Nephron progenitor cell (in vitro differentiated cells): ENCODE data around the gene NDUFB6.

ENCODE experiments used
- DNase-seq: peaks from one replicate; pipeline ENCODE4 v3.0.0; 2021
- H3K27ac Mint-ChIP-seq: 2 replicates; pipeline ENCODE4 v1.8.0; 2021; ENCODE audit warnings: mild to moderate bottlenecking, moderate library complexity, mixed read lengths
- H3K27me3 Mint-ChIP-seq: 2 replicates; pipeline ENCODE4 v1.8.0; 2021; ENCODE audit warnings: mild to moderate bottlenecking, low read depth, mixed read lengths; ENCODE audit not compliant: poor library complexity
- H3K36me3 Mint-ChIP-seq: 2 replicates; pipeline ENCODE4 v1.8.0; 2021; ENCODE audit warnings: low read depth, mixed read lengths
- H3K4me1 Mint-ChIP-seq: 2 replicates; pipeline ENCODE4 v1.8.0; 2021; ENCODE audit warnings: mixed read lengths
- H3K4me3 Mint-ChIP-seq: 2 replicates; pipeline ENCODE4 v1.8.0; 2021; ENCODE audit warnings: mild to moderate bottlenecking, moderate library complexity, mixed read lengths
- H3K9me3 Mint-ChIP-seq: 2 replicates; pipeline ENCODE4 v1.8.0; 2021; ENCODE audit warnings: mild to moderate bottlenecking, moderate library complexity, mixed read lengths
- TF ChIP-seq, protein P1 (sequence below): fragments of 200-600 bp; sonication (generic); IDR thresholded peaks from 2 replicates; pipeline ENCODE4 v1.5.0; 2021; ENCODE audit warnings: antibody characterized with exemption

NDUFB6 gene

GRCh38 chr9:32581512-32582143, 8.7 kb upstream of the NDUFB6 start:
- TF ChIP-seq, protein P1, sequence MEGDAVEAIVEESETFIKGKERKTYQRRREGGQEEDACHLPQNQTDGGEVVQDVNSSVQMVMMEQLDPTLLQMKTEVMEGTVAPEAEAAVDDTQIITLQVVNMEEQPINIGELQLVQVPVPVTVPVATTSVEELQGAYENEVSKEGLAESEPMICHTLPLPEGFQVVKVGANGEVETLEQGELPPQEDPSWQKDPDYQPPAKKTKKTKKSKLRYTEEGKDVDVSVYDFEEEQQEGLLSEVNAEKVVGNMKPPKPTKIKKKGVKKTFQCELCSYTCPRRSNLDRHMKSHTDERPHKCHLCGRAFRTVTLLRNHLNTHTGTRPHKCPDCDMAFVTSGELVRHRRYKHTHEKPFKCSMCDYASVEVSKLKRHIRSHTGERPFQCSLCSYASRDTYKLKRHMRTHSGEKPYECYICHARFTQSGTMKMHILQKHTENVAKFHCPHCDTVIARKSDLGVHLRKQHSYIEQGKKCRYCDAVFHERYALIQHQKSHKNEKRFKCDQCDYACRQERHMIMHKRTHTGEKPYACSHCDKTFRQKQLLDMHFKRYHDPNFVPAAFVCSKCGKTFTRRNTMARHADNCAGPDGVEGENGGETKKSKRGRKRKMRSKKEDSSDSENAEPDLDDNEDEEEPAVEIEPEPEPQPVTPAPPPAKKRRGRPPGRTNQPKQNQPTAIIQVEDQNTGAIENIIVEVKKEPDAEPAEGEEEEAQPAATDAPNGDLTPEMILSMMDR = peak; percentile 56
- no peak overlapping the region for H3K4me3 Mint-ChIP-seq
- no peaks in the 10 kb centered on the region for H3K36me3 Mint-ChIP-seq
- peaks cover 19% of the 10 kb centered on the region for H3K4me1 Mint-ChIP-seq
- DNase-seq = peak; percentile 29
- H3K27me3 Mint-ChIP-seq = peaks cover 33% of the 10 kb centered on the region
- H3K27ac Mint-ChIP-seq = no peak overlapping the region
- H3K9me3 Mint-ChIP-seq = peaks cover 10% of the 10 kb centered on the region

DNA sequence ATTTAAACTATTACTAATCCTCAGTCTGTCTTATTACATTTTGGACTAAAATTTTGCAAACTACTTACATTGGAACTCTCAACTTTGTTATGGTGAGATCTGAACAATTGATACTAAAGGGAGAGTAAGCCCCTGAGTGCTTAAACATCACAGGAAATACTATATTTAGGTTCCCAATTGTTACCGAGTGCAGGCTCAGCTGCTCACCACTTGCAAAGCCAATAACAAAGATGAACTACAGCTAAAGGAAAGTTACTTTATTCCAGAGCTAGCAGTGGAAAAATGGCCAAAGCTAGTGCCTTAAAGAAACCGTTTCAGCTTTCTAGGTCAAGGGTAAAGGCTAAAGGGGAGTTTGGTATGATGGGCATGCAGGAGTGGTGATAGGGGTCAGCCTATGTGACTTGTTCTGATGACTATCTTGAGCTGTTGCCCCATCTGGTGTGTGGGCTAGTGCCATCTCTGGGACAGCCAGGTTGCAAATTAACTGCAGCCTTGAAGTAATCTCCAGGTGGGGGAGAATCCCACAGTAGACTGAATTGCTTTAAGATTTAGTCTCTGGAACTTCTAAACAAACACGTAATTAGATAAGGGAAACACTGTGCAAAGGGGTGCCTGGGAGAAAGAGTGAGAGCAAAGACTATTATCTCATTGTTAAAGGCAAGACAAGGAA, 7.8 kb upstream of the NDUFB6 start:
- Mint-ChIP-seq H3K36me3 (no peaks in the 10 kb centered on the region), H3K4me1 (peaks cover 19% of the 10 kb centered on the region), H3K4me3 (peak overlapping the region; percentile 24), H3K27ac (no peak overlapping the region), H3K9me3 (peaks cover 5% of the 10 kb centered on the region), H3K27me3 (peaks cover 34% of the 10 kb centered on the region)
- DNase-seq = no peak
- TF ChIP-seq, protein P1 = no peak

GRCh38 chr9:32579706-32580331, 6.9 kb upstream of the NDUFB6 start:
- DNase-seq = peak; percentile 84
- H3K4me3 Mint-ChIP-seq = no peak overlapping the region
- H3K36me3 Mint-ChIP-seq = no peaks in the 10 kb centered on the region
- peaks cover 34% of the 10 kb centered on the region for H3K27me3 Mint-ChIP-seq
- TF ChIP-seq, protein P1 = peak; percentile 94
- no peaks in the 10 kb centered on the region for H3K9me3 Mint-ChIP-seq
- no peak overlapping the region for H3K27ac Mint-ChIP-seq
- peaks cover 19% of the 10 kb centered on the region for H3K4me1 Mint-ChIP-seq

DNA sequence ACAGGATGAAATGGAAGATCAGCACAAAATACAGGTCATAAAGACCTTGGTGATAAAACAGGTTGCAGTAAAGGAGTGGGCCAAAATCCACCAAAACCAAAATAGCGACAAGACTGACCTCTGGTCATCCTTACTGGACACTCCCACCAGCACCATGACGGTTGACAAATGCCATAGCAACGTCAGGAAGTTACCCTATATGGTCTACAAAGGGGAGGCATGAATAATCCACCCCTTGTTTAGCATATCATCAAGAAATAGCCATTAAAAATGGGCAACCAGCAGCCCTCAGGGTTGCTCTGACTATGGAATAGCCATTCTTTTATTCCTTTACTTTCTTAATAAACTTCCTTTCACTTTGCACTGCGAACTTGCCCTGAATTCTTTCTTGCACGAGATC, 6.0 kb upstream of the NDUFB6 start:
- TF ChIP-seq, protein P1 = no peak
- H3K4me1 Mint-ChIP-seq = peaks cover 19% of the 10 kb centered on the region
- no peaks in the 10 kb centered on the region for H3K36me3 Mint-ChIP-seq
- DNase-seq = no peak
- no peak overlapping the region for H3K27ac Mint-ChIP-seq
- no peak overlapping the region for H3K4me3 Mint-ChIP-seq
- peaks cover 28% of the 10 kb centered on the region for H3K27me3 Mint-ChIP-seq
- no peaks in the 10 kb centered on the region for H3K9me3 Mint-ChIP-seq

DNA sequence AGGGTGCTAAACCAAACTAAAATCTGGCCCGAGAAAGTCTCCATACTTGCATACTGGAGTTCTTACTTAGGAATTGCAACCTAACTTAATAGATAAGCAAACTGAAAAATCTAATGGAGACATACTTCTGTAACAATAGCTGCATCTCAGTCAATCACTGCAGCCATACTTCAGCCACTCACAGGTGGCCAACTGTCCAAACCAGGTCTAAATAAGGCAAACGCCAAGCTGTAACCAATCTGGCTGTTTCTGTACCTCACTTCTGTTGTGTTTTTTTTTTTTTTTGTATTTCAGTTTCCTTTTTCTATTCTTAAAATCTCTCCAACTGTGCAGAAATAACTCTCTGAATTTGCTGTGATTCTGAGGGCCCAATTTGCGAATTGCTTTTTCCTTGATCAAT, 4.4 kb upstream of the NDUFB6 start:
- no peak for DNase-seq
- Mint-ChIP-seq H3K27me3 (peaks cover 28% of the 10 kb centered on the region), H3K4me3 (no peak overlapping the region), H3K9me3 (no peaks in the 10 kb centered on the region), H3K4me1 (peaks cover 27% of the 10 kb centered on the region), H3K27ac (no peak overlapping the region), H3K36me3 (no peaks in the 10 kb centered on the region)
- TF ChIP-seq, protein P1 = no peak
